Measurements from ENCODE around the gene ARAP2.

DNA sequence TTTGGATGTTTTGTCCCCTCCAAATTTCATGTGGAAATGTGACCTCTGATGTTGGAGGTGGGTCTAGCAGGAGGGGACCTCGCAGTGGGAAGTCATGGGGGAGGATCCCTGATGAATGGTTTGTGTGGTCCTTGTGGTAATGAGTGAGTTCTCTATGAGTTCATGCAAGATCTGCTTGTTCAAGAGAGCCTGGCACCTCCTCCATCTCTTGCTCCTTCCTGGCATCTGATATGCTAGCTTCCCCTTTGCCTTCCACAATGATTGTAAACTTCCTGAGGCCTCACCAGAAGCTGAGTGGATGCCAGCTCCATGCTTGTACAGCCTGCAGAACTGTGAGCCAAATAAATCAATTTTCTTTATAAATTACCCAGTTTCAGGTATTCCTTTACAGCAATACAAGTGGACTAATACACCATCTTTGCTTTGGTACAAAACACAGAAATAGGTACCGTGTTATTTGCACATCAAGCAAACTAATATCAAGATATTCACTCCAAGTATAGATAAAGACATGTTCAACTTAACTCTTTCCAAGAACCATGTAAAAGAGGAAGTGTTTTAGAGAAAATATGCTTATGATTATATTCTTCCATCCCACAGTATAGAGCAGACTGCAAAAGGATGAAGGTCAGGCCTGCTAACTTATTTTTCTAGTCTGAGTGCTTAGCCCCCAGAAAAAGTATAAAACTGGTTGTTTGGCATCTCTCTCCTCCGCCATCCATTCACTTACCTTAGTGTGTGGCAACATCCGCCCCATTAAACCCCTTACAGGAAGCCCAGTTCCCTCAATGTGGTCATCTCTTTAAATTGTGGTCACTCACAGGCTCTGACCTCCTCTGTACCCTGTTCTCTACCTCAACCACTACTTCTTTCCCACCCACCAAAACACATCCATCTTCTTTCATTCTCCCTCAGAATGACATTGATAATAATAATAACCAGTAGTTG, 6.7 kb downstream of the ARAP2 start:
- no peak for TF ChIP-seq SP1 (IDR thresholded peaks at IDR 0.05; ENCODE audit: low read depth)
- TF ChIP-seq, protein P1, sequence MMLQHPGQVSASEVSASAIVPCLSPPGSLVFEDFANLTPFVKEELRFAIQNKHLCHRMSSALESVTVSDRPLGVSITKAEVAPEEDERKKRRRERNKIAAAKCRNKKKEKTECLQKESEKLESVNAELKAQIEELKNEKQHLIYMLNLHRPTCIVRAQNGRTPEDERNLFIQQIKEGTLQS (IDR thresholded peaks at IDR 0.05): no peak
- TF ChIP-seq SRF (IDR thresholded peaks at IDR 0.05; ENCODE audit: low read depth): no peak
- no peak for TF ChIP-seq TCF7L2 (IDR thresholded peaks at IDR 0.05; ENCODE audit: borderline replicate concordance, extremely low read depth, insufficient read depth, insufficient read length)
- TF ChIP-seq, protein P2, sequence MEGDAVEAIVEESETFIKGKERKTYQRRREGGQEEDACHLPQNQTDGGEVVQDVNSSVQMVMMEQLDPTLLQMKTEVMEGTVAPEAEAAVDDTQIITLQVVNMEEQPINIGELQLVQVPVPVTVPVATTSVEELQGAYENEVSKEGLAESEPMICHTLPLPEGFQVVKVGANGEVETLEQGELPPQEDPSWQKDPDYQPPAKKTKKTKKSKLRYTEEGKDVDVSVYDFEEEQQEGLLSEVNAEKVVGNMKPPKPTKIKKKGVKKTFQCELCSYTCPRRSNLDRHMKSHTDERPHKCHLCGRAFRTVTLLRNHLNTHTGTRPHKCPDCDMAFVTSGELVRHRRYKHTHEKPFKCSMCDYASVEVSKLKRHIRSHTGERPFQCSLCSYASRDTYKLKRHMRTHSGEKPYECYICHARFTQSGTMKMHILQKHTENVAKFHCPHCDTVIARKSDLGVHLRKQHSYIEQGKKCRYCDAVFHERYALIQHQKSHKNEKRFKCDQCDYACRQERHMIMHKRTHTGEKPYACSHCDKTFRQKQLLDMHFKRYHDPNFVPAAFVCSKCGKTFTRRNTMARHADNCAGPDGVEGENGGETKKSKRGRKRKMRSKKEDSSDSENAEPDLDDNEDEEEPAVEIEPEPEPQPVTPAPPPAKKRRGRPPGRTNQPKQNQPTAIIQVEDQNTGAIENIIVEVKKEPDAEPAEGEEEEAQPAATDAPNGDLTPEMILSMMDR (IDR thresholded peaks at IDR 0.05 in 2 of 3, conservative IDR thresholded peaks at IDR 0.05 in 1 of 3; ENCODE audit: borderline replicate concordance in 1 of 3, insufficient read depth in 1 of 3, low read depth in 2 of 3, low read length in 2 of 3): no peak
- TF ChIP-seq POLR2A (IDR thresholded peaks at IDR 0.05; ENCODE audit: borderline replicate concordance, extremely low read depth, insufficient read depth, insufficient read length): no peak
- no peak for TF ChIP-seq EZH2 (IDR thresholded peaks at IDR 0.05)

Data from HCT116 (cell line).